Measurements from ENCODE around the gene ASMTL.

DNA sequence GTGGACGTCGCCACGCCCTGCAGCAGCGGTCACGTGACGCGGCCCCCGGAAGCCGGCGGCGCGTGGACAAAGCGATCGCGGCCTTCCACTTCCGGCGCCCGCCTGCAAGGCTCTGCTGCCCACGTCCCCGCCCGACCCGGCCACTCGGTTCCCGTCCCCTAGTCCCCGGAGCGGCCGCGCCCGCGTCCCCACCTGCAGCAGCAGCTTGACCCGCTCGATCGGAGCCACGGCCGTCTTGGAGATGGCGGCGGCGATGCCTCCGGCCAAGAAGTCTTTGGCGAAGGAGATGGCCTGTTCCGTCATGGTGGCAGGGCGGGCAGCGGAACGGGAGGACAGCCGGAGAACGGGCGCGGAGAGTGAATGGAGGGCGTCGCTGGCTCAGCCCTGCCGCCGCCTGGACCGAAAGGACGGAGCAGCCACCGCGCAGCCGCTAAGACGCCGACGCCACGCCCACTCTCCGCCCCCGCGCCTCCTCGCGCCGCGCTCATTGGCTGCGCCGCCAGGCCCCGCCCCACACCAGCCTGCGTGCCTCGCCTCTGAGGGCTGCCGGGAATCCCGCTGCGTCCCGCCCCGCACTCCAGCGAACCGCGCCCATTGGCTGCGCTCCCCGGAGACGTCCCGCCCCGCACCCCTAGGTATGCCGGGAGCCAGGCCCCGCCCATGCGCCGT lies 60.9 kb downstream of the ASMTL start, which contains the start of gene SLC25A6:
- TF ChIP-seq, protein P1, sequence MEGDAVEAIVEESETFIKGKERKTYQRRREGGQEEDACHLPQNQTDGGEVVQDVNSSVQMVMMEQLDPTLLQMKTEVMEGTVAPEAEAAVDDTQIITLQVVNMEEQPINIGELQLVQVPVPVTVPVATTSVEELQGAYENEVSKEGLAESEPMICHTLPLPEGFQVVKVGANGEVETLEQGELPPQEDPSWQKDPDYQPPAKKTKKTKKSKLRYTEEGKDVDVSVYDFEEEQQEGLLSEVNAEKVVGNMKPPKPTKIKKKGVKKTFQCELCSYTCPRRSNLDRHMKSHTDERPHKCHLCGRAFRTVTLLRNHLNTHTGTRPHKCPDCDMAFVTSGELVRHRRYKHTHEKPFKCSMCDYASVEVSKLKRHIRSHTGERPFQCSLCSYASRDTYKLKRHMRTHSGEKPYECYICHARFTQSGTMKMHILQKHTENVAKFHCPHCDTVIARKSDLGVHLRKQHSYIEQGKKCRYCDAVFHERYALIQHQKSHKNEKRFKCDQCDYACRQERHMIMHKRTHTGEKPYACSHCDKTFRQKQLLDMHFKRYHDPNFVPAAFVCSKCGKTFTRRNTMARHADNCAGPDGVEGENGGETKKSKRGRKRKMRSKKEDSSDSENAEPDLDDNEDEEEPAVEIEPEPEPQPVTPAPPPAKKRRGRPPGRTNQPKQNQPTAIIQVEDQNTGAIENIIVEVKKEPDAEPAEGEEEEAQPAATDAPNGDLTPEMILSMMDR (IDR thresholded peaks at IDR 0.05; ENCODE audit: poor library complexity) = no peak
- TF ChIP-seq EZH2phosphoT487 (IDR thresholded peaks at IDR 0.05; ENCODE audit: low read depth, severe bottlenecking, unreplicated experiment) (no peak), EZH2 (IDR thresholded peaks at IDR 0.05; ENCODE audit: borderline replicate concordance) (no peak)

Measured in hepatocyte (in vitro differentiated cells).